LNCaP clone FGC (cell line): Measurements from ENCODE around the gene CNTN5.

Experiments used
- DNase-seq: peaks from one replicate; pipeline ENCODE4 v3.0.0-alpha.2; 2011; ENCODE audit warnings: low read depth
- H3K4me3 ChIP-seq: 2 replicates; pipeline ENCODE4 v1.5.1; 2011; ENCODE audit warnings: mild to moderate bottlenecking, low read depth, low read length, control low read depth
- TF ChIP-seq, protein P1 (sequence below): IDR thresholded peaks from 2 replicates; pipeline ENCODE4 v1.5.1; 2012; ENCODE audit warnings: mild to moderate bottlenecking; ENCODE audit not compliant: control insufficient read depth, insufficient read depth; ENCODE audit errors: extremely low read depth

The CNTN5 gene

GRCh38 chr11:99351624-99352023 lies 330.9 kb downstream of the CNTN5 start:
- DNase-seq: no peak
- no peak overlapping the region for H3K4me3 ChIP-seq
- TF ChIP-seq, protein P1, sequence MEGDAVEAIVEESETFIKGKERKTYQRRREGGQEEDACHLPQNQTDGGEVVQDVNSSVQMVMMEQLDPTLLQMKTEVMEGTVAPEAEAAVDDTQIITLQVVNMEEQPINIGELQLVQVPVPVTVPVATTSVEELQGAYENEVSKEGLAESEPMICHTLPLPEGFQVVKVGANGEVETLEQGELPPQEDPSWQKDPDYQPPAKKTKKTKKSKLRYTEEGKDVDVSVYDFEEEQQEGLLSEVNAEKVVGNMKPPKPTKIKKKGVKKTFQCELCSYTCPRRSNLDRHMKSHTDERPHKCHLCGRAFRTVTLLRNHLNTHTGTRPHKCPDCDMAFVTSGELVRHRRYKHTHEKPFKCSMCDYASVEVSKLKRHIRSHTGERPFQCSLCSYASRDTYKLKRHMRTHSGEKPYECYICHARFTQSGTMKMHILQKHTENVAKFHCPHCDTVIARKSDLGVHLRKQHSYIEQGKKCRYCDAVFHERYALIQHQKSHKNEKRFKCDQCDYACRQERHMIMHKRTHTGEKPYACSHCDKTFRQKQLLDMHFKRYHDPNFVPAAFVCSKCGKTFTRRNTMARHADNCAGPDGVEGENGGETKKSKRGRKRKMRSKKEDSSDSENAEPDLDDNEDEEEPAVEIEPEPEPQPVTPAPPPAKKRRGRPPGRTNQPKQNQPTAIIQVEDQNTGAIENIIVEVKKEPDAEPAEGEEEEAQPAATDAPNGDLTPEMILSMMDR: no peak

GRCh38 chr11:99352642-99353041 lies 331.9 kb downstream of the CNTN5 start:
- DNase-seq: no peak
- TF ChIP-seq, protein P1: no peak
- H3K4me3 ChIP-seq: no peak overlapping the region

DNA sequence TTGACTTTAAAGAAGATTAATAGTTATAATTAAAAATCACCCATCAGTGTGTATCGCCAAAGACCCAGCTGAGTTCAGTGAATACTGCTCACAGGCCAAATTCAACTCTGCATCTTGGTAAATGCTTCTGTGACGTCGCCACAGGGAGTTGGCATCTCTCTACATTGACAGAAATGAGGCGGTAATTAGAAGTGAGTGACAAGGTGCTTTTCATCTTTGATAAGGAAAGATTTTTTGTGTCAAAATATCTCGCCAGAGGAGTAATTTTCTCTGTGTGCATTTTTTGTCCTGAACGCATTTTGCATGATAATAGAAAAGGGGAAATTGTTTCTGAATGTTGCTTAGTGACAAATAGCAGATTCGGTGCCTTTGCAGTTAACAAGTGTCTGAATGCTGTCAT lies 345.8 kb downstream of the CNTN5 start:
- TF ChIP-seq, protein P1: no peak
- no peak for DNase-seq
- H3K4me3 ChIP-seq: no peak overlapping the region

DNA sequence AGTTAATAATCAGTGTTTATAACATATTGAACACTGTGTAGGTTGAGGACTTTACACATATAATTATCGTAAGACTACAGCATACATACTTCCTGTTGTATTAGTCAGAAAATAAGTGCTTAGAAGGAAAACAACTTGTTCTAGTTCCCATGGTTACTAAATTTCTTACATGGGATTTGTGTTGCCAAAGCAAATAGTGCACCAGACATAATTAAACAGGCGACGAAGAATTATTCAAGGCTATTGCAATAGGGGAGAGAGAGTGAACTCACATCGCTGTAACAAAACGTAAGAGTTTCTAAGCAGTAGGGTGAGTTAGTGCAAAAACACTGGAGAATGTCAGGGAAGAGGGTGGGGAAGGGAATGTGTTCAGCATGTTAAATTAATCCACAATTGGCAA lies 347.8 kb downstream of the CNTN5 start:
- DNase-seq: no peak
- no peak overlapping the region for H3K4me3 ChIP-seq
- TF ChIP-seq, protein P1: no peak

- no peak overlapping the region for H3K4me3 ChIP-seq
- TF ChIP-seq, protein P1: no peak
- no peak for DNase-seq
Measured at GRCh38 chr11:99370549-99371216, 349.9 kb downstream of the CNTN5 start.

GRCh38 chr11:99371257-99371656 lies 350.5 kb downstream of the CNTN5 start:
- no peak overlapping the region for H3K4me3 ChIP-seq
- TF ChIP-seq, protein P1: no peak
- no peak for DNase-seq

- TF ChIP-seq, protein P1: no peak
- DNase-seq: no peak
- H3K4me3 ChIP-seq: no peak overlapping the region
Measured at GRCh38 chr11:99376463-99376862, 355.7 kb downstream of the CNTN5 start.
